MM.1S (cell line): ENCODE measurements around the gene GPT2.

Source experiments
- DNase-seq: peaks from one replicate; pipeline ENCODE4 v3.0.0-alpha.2; 2015
- H2AFZ ChIP-seq: fragments of 300-600 bp; sonication (generic); 2 replicates; pipeline ENCODE4 v1.6.0; 2016; ENCODE audit warnings: antibody characterized with exemption, low read length
- H3F3A ChIP-seq: fragments of 300-600 bp; sonication (generic); 2 replicates; pipeline ENCODE4 v1.6.1; 2016; ENCODE audit warnings: mild to moderate bottlenecking, antibody characterized with exemption, low read length, moderate library complexity, mixed read lengths; ENCODE audit not compliant: insufficient read depth
- H3K27ac ChIP-seq: fragments of 300-600 bp; sonication (generic); 2 replicates; pipeline ENCODE4 v1.5.1; 2016; ENCODE audit warnings: mild to moderate bottlenecking, low read length
- H3K27me3 ChIP-seq: fragments of 300-600 bp; sonication (generic); replicated peaks from 2 replicates; pipeline ENCODE4 v1.6.0; 2016; ENCODE audit warnings: low read length; ENCODE audit not compliant: insufficient read depth
- H3K36me3 ChIP-seq: fragments of 300-600 bp; sonication (generic); replicated peaks from 2 replicates; pipeline ENCODE4 v1.6.1; 2016; ENCODE audit warnings: mild to moderate bottlenecking, low read length, mixed read lengths; ENCODE audit not compliant: insufficient read depth
- H3K4me1 ChIP-seq: fragments of 300-600 bp; sonication (generic); 2 replicates; pipeline ENCODE4 v1.6.1; 2016; ENCODE audit warnings: low read length, mixed read lengths
- H3K4me2 ChIP-seq: fragments of 300-600 bp; sonication (generic); 2 replicates; pipeline ENCODE4 v1.6.0; 2016; ENCODE audit warnings: low read depth, low read length
- H3K4me3 ChIP-seq: fragments of 300-600 bp; sonication (generic); 2 replicates; pipeline ENCODE4 v1.5.1; 2016; ENCODE audit warnings: low read length, mixed read lengths
- H3K79me2 ChIP-seq: fragments of 300-600 bp; sonication (generic); 2 replicates; pipeline ENCODE4 v1.6.1; 2016; ENCODE audit warnings: mixed run types, low read length, mixed read lengths
- H3K9ac ChIP-seq: fragments of 300-600 bp; sonication (generic); 2 replicates; pipeline ENCODE4 v1.6.1; 2016; ENCODE audit warnings: low read length, mixed read lengths
- H3K9me2 ChIP-seq: fragments of 300-600 bp; sonication (generic); replicated peaks from 2 replicates; pipeline ENCODE4 v1.6.1; 2016; ENCODE audit warnings: mild to moderate bottlenecking, low read length, mixed read lengths; ENCODE audit not compliant: insufficient read depth
- H3K9me3 ChIP-seq: fragments of 300-600 bp; sonication (generic); replicated peaks from 2 replicates; pipeline ENCODE4 v1.6.1; 2016; ENCODE audit warnings: mild to moderate bottlenecking, low read length, mixed read lengths; ENCODE audit not compliant: insufficient read depth
- H4K20me1 ChIP-seq: fragments of 300-600 bp; sonication (generic); 2 replicates; pipeline ENCODE4 v1.6.1; 2016; ENCODE audit warnings: mild to moderate bottlenecking, low read length, moderate library complexity, mixed read lengths; ENCODE audit not compliant: insufficient read depth
- EZH2 ChIP-seq: fragments of 300-600 bp; sonication (generic); optimal IDR thresholded peaks from 2 replicates; pipeline ENCODE3; 2017; ENCODE audit warnings: low read depth, mild to moderate bottlenecking, antibody characterized with exemption, low read length, mixed read lengths
- EZH2phosphoT487 ChIP-seq: fragments of 300-600 bp; sonication (generic); IDR thresholded peaks from 2 replicates; pipeline ENCODE4 v1.6.1; 2018; ENCODE audit warnings: antibody characterized with exemption, low read length
- TF ChIP-seq, protein P1 (sequence below): fragments of 300-600 bp; sonication (generic); IDR thresholded peaks from 2 replicates; pipeline ENCODE4 v1.5.1; 2016; ENCODE audit warnings: antibody characterized with exemption, low read length, mixed read lengths

Gene GPT2

DNA sequence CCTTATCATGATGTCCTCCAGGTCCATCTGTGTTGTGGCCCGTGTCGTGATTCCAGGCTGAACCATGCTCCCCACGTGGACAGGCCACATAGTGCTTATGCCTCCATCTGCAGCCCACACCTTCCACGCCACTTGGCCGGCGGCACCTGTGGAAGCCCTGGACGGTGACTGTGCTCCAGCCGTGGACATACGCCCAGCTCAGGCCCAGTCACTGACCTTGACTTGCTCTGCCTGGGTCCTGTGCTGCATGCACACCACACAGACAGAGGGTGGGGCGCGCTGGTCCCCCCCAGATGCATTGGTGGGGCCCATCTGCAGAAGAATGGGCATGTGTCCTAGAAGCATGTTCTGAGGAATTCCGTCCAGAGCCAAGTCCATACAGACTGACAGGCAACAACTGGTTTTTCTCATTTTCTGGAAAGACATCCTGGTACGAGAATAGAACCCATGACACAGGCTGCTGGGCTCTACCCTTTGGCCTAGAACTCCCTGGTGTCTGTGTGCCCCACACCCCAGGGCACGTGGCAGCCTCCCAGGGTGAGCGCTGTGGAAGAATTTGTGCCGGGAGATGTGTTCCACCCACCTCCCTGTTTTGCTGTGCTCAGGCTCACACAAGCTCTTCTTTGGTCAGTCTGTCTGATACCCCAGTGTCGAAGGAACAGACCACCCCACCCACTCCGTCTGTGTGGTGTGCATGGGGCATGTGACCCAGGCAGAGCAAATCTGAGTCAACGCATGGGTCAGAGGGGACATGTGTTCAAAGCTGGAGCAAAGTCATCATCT, 39.5 kb downstream of the GPT2 start:
- Histone ChIP-seq H3K9me3 (no peaks in the 10 kb centered on the region), H3K4me1 (no peaks in the 10 kb centered on the region), H2AFZ (no peak overlapping the region), H3K27me3 (no peaks in the 10 kb centered on the region), H4K20me1 (no peaks in the 10 kb centered on the region), H3K79me2 (no peaks in the 10 kb centered on the region), H3K36me3 (no peaks in the 10 kb centered on the region; the same call in 1 of the 2 replicates), H3K9ac (no peak overlapping the region), H3K4me3 (no peak overlapping the region), H3K9me2 (no peaks in the 10 kb centered on the region), H3K27ac (no peak overlapping the region), H3F3A (no peaks in the 10 kb centered on the region), H3K4me2 (no peak overlapping the region)
- no peak for TF ChIP-seq EZH2
- TF ChIP-seq, protein P1, sequence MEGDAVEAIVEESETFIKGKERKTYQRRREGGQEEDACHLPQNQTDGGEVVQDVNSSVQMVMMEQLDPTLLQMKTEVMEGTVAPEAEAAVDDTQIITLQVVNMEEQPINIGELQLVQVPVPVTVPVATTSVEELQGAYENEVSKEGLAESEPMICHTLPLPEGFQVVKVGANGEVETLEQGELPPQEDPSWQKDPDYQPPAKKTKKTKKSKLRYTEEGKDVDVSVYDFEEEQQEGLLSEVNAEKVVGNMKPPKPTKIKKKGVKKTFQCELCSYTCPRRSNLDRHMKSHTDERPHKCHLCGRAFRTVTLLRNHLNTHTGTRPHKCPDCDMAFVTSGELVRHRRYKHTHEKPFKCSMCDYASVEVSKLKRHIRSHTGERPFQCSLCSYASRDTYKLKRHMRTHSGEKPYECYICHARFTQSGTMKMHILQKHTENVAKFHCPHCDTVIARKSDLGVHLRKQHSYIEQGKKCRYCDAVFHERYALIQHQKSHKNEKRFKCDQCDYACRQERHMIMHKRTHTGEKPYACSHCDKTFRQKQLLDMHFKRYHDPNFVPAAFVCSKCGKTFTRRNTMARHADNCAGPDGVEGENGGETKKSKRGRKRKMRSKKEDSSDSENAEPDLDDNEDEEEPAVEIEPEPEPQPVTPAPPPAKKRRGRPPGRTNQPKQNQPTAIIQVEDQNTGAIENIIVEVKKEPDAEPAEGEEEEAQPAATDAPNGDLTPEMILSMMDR: no peak
- TF ChIP-seq EZH2phosphoT487: no peak
- no peak for DNase-seq

DNA sequence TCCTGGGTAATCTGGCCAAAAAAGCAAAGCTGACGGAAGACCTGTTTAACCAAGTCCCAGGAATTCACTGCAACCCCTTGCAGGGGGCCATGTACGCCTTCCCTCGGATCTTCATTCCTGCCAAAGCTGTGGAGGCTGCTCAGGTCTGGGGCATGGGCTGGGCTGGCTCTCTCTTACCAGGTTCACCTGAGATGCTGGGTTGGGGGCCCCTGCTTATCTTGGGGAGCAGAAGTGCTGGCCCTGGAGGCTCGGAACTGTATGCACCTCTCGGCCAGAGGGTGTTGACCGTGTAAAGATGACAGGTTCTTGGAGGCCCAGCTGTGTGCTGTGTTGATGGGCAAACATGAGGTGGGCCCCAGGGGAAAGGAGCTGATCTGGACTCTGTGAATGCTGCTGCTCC, 40.2 kb downstream of the GPT2 start:
- no peak overlapping the region for H3K9ac ChIP-seq
- no peaks in the 10 kb centered on the region for H3K27me3 ChIP-seq
- no peaks in the 10 kb centered on the region for H3K9me2 ChIP-seq
- H3K9me3 ChIP-seq: no peaks in the 10 kb centered on the region
- H3F3A ChIP-seq: no peaks in the 10 kb centered on the region
- H3K4me2 ChIP-seq: no peak overlapping the region
- no peaks in the 10 kb centered on the region; the same call in 1 of the 2 replicates for H3K36me3 ChIP-seq
- no peak for DNase-seq
- H4K20me1 ChIP-seq: no peaks in the 10 kb centered on the region
- H2AFZ ChIP-seq: no peak overlapping the region
- no peak overlapping the region for H3K27ac ChIP-seq
- no peaks in the 10 kb centered on the region for H3K4me1 ChIP-seq
- no peaks in the 10 kb centered on the region for H3K79me2 ChIP-seq
- H3K4me3 ChIP-seq: no peak overlapping the region
- TF ChIP-seq EZH2: no peak
- TF ChIP-seq EZH2phosphoT487: no peak
- TF ChIP-seq, protein P1: no peak

DNA sequence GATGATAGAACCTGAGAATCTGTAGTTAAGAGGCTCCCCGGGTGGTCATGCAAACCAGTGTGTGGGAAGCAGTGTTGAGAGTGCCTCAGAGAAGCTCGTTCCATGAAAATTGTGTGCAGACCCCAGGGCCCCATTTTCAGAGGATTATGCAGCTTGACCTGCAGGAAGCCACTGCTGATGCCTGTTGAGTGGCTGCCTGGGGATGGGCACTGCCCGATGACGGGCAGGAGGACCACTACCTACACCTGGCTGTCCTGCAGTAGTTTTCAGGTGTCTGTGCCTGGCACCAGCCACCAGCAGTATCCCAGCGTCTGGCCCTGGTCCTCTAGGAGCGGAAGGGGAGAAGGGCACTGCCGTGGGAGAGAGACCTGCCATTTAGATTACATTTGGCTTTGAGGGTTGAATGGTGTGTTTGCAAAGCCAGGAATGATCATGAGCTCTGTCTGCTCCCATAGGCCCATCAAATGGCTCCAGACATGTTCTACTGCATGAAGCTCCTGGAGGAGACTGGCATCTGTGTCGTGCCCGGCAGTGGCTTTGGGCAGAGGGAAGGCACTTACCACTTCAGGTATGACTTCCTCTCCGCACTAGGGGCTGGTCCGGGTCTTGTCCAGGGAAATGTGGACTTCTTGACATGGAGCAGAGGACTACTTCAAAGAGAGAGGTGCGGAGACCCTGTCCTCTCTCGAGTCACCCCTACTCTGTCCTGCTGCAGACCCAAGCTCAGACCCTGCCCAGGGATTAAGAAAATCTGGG, 42.5 kb downstream of the GPT2 start:
- Histone ChIP-seq H3K4me1 (no peaks in the 10 kb centered on the region), H3K4me2 (no peak overlapping the region), H3K27ac (no peak overlapping the region), H3K36me3 (no peaks in the 10 kb centered on the region; the same call in 1 of the 2 replicates), H3K9me3 (no peaks in the 10 kb centered on the region), H3K9ac (no peak overlapping the region), H4K20me1 (no peaks in the 10 kb centered on the region), H3K4me3 (no peak overlapping the region), H3K9me2 (no peaks in the 10 kb centered on the region), H3K79me2 (no peaks in the 10 kb centered on the region), H3K27me3 (no peaks in the 10 kb centered on the region), H2AFZ (no peak overlapping the region), H3F3A (no peaks in the 10 kb centered on the region)
- TF ChIP-seq EZH2: no peak
- TF ChIP-seq, protein P1: no peak
- DNase-seq: no peak
